ENCODE data around the gene FBXL13.

The FBXL13 gene

DNA sequence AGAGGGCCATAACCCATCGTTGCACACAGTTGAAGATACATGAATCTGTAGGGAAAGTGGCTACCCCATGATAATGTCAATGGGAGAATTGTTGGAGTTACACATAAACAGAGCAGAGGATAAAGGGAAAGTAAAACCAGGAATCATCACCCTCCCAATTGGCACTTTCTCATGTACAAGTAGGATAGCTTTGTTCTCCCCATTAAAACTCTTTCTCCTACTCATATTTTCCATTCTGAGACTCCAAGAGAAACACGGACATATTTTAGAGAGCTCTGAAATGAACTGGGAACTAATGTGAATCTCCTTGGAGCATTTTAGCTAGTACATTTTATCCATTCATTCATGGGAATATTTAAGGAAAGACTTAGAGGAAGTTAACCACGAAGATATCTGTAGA, 179.0 kb downstream of the FBXL13 start:
- DNase-seq (ENCODE audit: low read depth): peak; percentile 44

- peak; percentile 34 for DNase-seq (ENCODE audit: low read depth)
These were observed 181.8 kb downstream of the FBXL13 start for GRCh38 chr7:102892631-102893278.

DNA sequence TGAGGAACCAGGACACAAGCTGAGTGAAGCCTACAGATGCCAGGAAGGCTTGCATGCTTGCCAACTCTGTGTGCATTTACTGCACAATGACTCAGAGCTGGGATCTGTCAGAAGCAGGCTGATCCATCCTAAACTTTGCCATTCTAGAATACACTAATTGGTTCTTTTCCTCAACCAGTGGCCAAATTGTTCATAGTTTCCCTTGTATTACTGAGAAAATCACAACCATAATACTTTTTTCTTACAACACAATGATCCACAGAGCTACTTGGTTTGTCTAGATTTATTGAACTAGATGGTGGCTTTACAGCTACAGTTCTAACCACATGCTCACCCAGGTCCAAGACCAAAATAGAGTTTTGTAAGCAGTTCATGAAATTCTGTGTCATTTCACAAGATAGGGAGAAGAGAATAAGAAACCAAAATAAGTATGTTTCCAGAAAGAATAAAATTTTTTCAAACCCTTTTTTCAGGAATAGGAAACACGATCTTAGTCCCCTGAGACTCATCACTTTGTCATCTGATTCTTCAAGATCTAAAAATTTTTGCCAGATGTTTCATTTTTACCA, 182.8 kb downstream of the FBXL13 start:
- DNase-seq (ENCODE audit: low read depth): peak; percentile 92

DNA sequence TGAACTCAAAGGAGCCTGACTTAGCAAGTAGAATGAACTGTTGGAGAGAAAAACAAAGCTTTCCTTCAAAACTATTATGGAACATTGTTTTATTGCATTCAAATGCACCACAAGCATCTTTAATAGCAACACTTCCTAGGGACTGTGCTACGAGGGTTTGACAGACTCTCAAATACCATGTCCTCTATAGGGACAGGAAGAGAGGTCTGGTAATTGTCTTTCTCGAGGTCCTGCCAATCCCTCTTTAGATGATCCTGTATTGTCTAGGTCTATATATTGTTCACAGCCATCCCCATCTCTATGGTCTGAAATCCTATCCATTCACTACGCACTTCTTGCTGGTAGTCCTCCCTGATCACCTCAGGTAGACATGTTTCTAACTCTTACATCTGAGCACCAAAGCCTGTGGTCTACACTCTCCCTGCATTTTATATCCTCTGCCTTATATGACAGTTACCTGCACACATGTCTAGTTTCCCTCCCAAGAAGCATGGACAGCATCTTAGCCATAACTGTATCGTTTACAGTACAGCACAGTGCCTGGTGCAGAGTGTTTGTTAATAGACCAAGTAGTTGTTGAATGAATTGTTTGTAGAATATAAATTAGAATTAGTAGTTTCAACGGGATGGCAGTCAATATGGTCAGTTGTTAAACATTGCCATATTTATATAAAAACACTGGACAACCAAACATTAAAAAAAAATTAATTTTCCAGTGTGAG, 183.5 kb downstream of the FBXL13 start:
- no peak for DNase-seq (ENCODE audit: low read depth)

DNA sequence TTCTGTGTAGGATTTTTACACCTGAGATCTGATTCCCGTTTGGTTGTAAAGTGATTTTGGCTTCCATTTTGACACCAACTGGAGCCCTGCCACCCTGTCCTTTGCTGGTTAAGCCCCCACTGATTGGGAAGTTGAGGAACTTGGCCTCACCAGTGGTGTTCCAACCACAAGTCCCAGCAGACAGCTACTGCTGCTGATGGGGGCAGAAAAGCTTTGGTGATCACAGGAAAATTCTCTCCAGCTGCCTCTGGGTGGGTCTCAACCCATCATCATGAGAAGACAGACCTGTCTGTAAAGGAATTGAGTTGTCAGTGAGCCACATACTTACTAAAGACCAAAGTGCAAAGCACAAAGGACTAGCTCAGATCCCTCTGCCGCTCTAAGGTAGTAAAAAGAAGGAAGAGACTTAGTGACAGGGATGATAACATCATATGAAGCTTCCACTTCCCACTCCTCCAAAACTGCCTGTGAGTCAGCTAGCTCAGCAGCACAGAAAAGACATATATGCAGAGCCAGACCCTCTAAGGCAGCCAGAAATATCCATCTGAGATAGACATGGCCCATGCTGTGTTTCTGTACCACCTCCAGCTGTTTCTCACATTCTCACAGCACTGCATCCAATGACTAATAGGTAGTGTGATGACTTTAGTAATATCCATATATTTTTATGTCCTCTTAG, 184.2 kb downstream of the FBXL13 start:
- DNase-seq (ENCODE audit: low read depth): peak; percentile 79

- DNase-seq (ENCODE audit: low read depth): no peak
These were observed 184.7 kb downstream of the FBXL13 start for GRCh38 chr7:102889851-102890250.

- peak; percentile 40 for DNase-seq (ENCODE audit: low read depth)
These were observed 185.9 kb downstream of the FBXL13 start for GRCh38 chr7:102888561-102889233.

- DNase-seq (ENCODE audit: low read depth): peak; percentile 44
These were observed 191.3 kb downstream of the FBXL13 start for GRCh38 chr7:102883098-102883860.

DNA sequence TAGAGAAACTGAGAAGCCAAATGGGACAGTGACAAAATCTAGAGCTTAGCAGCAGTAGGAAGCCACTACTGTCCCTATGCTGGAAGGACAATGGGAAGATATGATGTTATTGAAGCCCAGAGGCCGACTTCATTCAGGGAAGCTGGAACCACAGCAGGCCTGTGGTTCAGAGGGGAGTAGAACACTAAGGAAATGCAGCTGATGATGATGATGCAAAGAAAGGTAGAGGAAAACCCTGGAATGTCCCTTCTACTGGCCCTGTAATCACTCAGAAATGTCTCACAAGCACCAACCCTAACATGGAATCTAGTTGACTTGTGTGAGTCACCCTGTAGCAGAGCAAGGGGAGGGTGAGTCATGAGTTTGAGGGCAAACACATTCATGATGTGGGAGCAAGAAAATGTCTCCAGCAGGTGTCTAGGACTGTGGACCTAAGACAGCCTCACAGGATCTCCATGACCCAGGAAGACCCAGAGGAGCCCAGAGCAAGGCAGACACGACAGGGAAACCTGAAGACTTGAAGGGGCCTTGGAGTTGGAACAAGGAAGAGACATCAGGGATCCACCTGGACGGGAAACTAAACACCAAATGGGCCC, 198.8 kb downstream of the FBXL13 start:
- DNase-seq (ENCODE audit: low read depth): peak; percentile 99

DNA sequence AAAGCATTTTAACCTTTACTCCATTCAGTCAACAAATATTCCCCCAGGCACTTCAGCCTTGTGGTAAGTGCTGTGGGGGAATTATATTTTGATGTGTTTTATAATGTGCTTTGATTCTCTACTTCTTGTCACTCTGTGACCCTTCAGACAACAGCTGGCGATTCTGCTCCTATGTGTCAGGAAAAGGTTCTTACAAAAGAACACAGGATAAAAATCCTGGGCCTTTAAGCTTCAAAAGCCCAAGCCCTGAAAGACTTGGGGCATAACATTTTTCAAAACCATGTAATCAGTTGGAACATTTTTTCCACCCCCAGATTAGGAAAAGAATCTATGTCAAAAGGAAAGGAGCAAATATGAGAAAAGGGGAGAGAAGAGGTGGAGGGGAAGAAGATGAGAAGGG, 199.6 kb downstream of the FBXL13 start:
- DNase-seq (ENCODE audit: low read depth): peak; percentile 35

DNA sequence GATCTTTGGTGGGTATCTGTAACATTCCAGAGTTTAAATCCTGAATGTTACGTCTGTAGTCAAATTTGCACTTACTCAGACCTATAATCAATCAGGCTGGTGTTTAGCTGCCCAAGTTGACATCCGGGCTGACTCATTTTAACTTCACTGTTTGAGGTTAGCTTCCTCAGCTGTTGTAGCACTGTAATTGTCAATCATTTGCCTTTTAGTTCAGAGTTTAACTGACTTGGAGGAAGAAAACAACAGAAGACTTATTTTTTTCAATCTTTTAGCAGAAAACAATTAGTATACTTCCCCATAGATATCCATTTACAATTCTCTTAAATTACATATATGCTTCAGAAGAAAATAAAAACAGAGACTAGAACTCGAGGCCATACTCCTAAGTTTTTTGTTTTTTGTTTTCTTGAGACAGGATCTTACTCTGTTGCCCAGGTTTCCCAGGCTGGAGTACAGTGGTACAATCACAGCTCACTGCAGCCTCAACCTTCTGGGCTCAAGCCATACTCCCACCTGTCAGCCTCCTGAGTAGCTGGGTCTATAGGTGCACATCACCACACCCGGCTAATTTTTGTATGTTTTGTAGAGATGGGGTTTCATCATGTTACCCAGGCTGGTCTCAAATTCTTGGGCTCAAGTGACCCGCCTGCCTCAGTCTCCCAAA, 200.3 kb downstream of the FBXL13 start:
- DNase-seq (ENCODE audit: low read depth): peak; percentile 83

GRCh38 chr7:102873470-102874165, 201.0 kb downstream of the FBXL13 start:
- no peak for DNase-seq (ENCODE audit: low read depth)

GRCh38 chr7:102872460-102872859, 202.1 kb downstream of the FBXL13 start:
- peak; percentile 98 for DNase-seq (ENCODE audit: low read depth)

DNA sequence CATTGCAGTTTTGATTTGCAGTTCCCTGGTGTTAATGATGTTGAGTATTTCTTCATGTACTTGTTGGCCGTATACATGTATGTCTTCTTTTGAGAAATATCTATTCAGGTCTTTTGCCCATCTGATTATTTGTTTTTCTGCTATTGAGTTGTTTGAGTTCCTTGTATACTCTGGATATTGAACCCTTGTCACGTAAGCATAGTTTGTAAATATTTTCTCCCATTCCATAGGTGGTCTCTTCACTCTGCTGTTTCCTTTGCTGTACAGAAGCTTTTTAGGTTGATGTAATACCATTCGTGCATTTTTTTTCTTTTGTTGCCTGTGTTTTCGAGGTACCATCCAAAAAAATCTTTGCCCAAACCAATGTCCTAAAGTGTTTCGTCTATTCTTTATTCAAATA, 205.4 kb downstream of the FBXL13 start:
- DNase-seq (ENCODE audit: low read depth): no peak

GRCh38 chr7:102866535-102867215, 207.9 kb downstream of the FBXL13 start:
- DNase-seq (ENCODE audit: low read depth): no peak

GRCh38 chr7:102864958-102865357, 209.6 kb downstream of the FBXL13 start:
- no peak for DNase-seq (ENCODE audit: low read depth)

GRCh38 chr7:102860351-102860811, 214.2 kb downstream of the FBXL13 start:
- DNase-seq (ENCODE audit: low read depth): peak; percentile 84

DNA sequence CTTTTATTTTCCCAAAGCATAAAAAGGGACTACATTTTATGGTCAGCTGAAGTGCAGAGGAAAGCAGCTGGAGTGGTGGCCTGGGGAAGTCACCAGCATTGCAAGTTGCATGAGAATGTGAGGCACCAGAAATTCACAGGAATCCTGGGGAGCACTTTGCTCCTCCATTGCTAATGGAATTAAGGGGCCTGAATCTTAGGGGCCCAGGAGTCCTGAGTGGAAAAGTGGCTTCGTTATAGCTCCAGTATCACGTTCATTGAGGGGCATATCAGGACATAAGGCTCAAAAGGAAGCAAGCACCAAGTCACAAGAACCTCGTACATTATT, 214.8 kb downstream of the FBXL13 start:
- DNase-seq (ENCODE audit: low read depth): no peak

DNA sequence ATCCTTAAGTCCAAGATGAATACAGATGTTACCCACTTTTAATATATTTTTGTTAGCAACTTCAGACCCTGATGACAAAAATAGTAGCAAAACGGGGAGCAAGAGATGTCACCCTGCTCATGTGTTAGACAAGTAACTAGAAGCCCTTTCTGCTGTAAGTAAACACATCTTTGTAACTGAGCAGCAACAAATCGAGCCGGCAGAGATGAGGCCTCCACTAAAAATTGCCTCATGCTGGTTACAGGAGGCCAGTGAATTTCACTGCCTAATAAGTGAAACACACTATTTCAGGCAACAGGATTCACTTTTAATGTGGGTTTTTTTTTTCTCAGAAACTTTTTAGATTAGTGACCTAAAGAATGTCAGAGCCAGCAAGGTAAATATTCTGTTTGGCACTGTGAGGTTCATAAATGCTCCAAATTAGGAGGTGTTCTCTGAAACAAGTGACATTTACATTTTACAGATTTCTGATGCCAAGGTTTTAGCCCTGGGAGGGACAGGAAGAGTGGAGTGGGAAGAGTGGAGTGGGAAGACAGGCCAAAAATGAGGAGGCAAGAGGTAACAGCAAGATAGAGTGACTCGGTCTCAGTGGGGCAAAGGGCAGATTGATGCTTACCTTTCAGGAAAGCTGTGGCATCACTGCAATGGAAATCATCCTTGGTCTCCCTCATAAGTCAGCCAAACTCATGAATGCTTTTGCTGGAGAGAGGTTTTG, 215.4 kb downstream of the FBXL13 start:
- no peak for DNase-seq (ENCODE audit: low read depth)
